ENCODE data around the gene ZNF366.

GRCh38 chr5:72453246-72453775, 53.9 kb downstream of the ZNF366 start:
- TF ChIP-seq POLR2A (IDR thresholded peaks at IDR 0.05; ENCODE audit: low read depth, low read length) (no peak), POLR2AphosphoS5 (IDR thresholded peaks at IDR 0.05; ENCODE audit: low read depth, low read length) (no peak), TAF1 (IDR thresholded peaks at IDR 0.05; ENCODE audit: low read depth, low read length) (no peak), SPI1 (IDR thresholded peaks at IDR 0.05; ENCODE audit: low read depth, low read length) (no peak), POU2F2 (IDR thresholded peaks at IDR 0.05; ENCODE audit: low read depth, low read length) (no peak), PAX5 (IDR thresholded peaks at IDR 0.05; ENCODE audit: insufficient read depth, low read length, severe bottlenecking) (no peak)
